Measurements from ENCODE around the gene IGSF23. TPM values are rescaled to one million over a fixed set of nuclear protein-coding genes. Genes with fewer than 3 reads are reported as not detected.

The IGSF23 gene
- total and polyA plus RNA-seq, 2 experiments from 2014 or later, result not detected

- TF ChIP-seq CTCF (conservative IDR thresholded peaks at IDR 0.05; ENCODE audit: low read depth in 2 of 2) (no peak), POLR2AphosphoS5 (IDR thresholded peaks at IDR 0.05; ENCODE audit: low read depth) (no peak)
Observed at GRCh38 chr19:44672226-44672625, 58.9 kb downstream of the IGSF23 start (continued).

GRCh38 chr19:44673510-44673909, 60.1 kb downstream of the IGSF23 start:
- 0 out of 3 replicates have a peak, but pooled peaks cover 3% of the 10 kb centered on the region for H3K36me3 Mint-ChIP-seq (ENCODE audit: low read depth)
- no peak overlapping the region for H3K4me3 Mint-ChIP-seq
- Histone ChIP-seq H3F3A (replicated peaks; ENCODE audit: low read depth) (no peaks in the 10 kb centered on the region), H3K36me3 (ENCODE audit: insufficient read depth) (no peaks in the 10 kb centered on the region), H4K20me1 (replicated peaks; ENCODE audit: insufficient read depth) (no peaks in the 10 kb centered on the region), H3K4me2 (no peak overlapping the region), H3K79me2 (replicated peaks; ENCODE audit: insufficient read depth) (no peaks in the 10 kb centered on the region), H3K9me2 (ENCODE audit: insufficient read depth) (no peaks in the 10 kb centered on the region), H2AFZ (no peak overlapping the region), H3K4me1 (ENCODE audit: insufficient read depth) (no peaks in the 10 kb centered on the region), H3K27me3 (ENCODE audit: insufficient read depth) (no peaks in the 10 kb centered on the region), H3K4me3 (no peak overlapping the region), H3K27ac (ENCODE audit: low read depth) (no peak overlapping the region)
- DNase-seq (ENCODE audit: low spot score), result no peak
- peaks cover 5% of the 10 kb centered on the region for H3K27me3 Mint-ChIP-seq (ENCODE audit: insufficient read depth, low read depth, poor library complexity)
- no peak overlapping the region for H3K27ac Mint-ChIP-seq
- peaks cover 2% of the 10 kb centered on the region; the same call in 2 of the 3 replicates for H3K4me1 Mint-ChIP-seq
- no peak for ATAC-seq
- no peaks in the 10 kb centered on the region; the same call in 2 of the 3 replicates for H3K9me3 Mint-ChIP-seq
- TF ChIP-seq ZNF331 (CRISPR knock-in tag; IDR thresholded peaks at IDR 0.05; ENCODE audit: low read depth) (no peak), ZNF114 (CRISPR knock-in tag; IDR thresholded peaks at IDR 0.05) (no peak), CREB1 (CRISPR knock-in tag; IDR thresholded peaks at IDR 0.05; ENCODE audit: low read depth) (no peak), JUNB (IDR thresholded peaks at IDR 0.05; ENCODE audit: unreplicated experiment) (no peak), ETS1 (IDR thresholded peaks at IDR 0.05) (no peak), NANOG (IDR thresholded peaks at IDR 0.05; ENCODE audit: borderline replicate concordance) (no peak), REST (IDR thresholded peaks at IDR 0.05; ENCODE audit: unreplicated experiment) (no peak), EZH2 (IDR thresholded peaks at IDR 0.05; ENCODE audit: low read depth, unreplicated experiment) (no peak), STAT1 (IDR thresholded peaks at IDR 0.05; ENCODE audit: unreplicated experiment) (no peak), CTCF (conservative IDR thresholded peaks at IDR 0.05; ENCODE audit: low read depth in 2 of 2) (no peak), EZH2phosphoT487 (IDR thresholded peaks at IDR 0.05; ENCODE audit: unreplicated experiment) (no peak), POLR2AphosphoS5 (IDR thresholded peaks at IDR 0.05; ENCODE audit: low read depth) (no peak)

Measured in GM23338 (cell line).